GM18858 (cell line): ENCODE measurements around the gene ROS1.
"Not testable (repeated sequence)": the region's sequence is repeated elsewhere in the genome, so short reads cannot be mapped to it uniquely, and the experiment has no call there.

Source experiments
- ATAC-seq: cut with Tn5 transposase; IDR thresholded peaks from one replicate; pipeline ENCODE4 v1.9.1; 2021; ENCODE audit not compliant: unreplicated experiment

ROS1 gene

DNA sequence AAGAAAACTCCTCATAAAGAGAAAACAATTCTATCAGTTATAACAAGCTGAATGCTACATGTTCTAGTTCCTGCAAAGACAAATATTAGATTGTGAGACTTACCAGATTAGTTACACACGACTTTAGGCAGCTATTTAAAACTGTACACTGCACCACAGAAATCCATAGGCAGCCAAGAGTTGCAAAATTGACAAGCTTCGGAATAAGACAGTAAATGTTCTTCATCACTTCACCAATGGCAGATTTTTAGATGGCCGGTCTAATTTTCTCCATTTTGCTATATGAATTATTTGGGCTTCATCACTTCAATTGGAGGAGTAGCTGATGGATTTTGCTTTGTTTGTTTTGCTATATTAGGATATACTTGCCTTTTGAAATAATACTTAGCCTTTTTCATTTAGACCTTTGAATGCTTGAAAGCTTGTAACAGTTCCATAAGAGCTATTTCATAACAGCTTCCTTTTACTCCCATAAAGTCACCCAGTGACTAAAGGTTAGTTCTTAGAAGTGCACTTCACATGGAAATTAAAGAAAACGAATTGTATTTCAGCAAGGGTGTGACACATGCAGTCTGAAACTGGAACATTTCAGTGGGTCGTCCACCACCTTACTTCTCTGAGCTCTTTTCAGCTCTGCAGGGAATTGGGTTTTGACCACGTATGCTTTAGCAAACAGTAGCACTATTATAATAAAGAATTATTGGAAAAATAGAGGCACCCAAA, at the start of gene ROS1:
Gene ROS1 (minus strand): TSS at position 512 of the 723 bp plus-strand sequence. CDS start 286 bp downstream, at position 226.
- ATAC-seq, result no peak

DNA sequence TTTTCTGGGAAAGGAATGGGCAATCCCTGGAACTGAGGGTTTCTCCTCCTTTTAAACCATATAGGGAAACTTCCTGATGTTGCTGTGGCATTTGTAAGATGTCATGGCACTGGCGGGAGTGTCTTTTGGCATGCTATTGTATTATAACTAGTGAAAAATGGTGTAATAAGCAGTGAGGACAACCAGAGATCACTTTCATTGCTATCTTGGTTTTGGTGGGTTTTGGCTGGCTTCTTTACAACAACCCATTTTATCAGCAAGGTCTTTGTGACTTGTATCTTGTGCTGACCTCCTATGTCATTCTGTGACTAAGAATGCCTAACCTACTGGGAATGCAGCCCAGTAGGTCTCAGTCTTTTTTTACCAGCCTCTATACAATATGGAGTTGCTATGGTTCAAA, 47.7 kb upstream of the ROS1 start:
- ATAC-seq, result no peak

DNA sequence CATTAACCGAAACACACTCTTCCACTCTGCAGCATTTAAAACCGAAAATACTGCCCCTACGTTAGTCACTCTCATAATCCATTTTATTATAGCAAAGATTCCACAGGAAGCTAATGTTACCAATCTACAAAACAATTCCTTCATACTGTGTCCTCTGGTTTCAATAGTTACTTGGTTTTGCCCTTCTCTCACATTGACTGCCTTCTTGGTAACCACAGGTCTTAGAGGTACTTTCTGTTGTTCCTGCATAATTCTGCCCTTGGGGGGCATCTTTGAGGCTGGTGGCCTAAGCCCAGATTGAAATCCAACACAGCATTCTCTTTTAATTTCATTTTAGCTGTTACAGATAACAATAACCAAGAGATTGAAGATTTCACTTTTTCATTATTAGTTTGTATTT, 46.9 kb upstream of the ROS1 start:
- ATAC-seq, result no peak

DNA sequence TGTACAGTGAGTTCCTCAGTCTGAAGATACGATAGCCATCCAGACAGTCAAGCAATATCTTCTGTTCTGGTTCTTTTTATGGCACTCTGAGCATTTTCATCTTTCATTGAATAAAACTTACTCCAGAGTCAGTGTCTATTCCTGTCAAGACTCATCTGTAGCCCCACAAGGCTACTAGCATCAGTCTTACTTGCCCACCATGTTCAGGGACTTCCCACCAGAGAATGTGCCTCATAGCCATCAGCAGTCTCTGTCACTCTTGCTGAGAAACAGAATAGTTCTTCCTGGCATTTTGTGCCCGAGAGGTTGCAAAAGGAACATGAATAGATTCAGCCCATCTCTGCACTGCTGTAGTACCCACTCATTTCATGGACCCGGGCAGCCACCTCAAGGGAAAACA, 44.0 kb upstream of the ROS1 start:
- no peak for ATAC-seq

DNA sequence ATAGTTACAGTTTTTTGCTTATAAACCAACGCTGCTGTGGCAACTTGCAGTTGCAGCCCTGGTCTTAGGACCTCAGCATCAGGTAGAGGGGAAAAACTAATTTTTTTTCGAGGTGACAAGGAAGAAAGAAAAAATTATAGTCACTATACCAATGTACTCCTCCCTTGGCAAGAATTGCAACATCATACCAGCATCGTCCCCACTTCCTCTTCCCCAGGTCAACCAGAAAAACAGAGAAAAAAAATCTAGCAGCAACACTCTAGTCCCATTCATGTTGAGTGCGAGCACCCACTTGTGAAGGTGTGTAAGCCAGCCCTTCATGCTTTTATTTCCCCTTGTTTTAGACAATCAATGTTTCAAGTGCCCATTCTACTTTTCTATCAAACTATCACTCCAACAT, 43.6 kb upstream of the ROS1 start:
- ATAC-seq, result no peak

DNA sequence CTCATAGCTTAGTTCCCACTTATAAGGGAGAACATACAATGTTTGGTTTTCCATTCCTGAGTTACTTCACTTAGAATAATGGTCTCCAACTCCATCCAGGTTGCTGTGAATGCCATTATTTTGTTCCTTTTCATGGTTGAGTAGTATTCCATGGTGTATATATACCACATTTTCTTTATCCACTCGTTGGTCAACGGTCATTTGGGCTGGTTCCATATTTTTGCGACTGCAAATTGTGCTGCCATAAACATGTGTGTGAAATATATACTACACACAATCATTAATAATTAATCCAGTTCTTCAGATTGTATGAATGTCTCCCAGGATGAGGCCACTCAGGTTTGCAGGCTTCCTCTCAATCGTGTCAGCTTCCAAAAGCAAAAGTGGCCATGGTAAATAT, 42.8 kb upstream of the ROS1 start:
- ATAC-seq, result not testable (repeated sequence)

DNA sequence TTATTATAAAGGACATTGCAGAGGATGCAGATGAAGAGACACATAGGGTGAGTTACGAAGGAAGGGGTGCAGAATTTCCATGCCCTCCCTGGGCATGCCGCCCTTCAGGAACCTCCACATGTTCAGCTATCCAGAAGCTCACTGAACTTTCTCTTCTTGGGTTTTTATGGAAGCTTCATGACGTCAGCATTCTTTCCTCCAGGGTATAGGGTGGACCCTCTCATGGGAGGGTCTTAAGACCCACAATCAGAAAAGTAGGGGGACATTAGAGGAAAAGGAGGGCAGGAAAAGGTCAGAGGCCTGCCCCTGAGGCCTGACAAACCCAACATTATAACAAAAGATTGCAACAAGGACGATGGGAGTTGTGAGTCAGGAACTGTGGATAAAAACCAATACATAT, 42.1 kb upstream of the ROS1 start:
- ATAC-seq, result no peak

DNA sequence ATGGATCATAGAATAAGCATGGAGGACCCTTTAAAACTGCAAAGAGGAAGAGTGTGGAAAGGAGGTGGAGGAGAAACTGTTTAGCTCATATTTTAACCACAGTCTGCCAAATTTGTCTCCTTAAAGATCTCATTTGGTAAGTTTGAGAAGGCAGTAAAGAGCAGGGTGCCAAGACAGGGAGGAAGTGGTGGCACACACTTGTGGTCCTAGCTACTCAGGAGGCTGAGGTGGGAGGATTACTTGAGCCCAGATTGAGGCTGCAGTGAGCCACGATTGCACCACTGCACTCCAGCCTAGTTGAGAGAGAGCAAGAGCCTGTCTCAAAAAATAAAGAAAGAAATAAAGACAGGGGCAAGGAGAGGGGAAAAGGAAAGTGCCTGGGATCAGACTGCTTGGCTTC, 39.9 kb upstream of the ROS1 start:
- no peak for ATAC-seq

DNA sequence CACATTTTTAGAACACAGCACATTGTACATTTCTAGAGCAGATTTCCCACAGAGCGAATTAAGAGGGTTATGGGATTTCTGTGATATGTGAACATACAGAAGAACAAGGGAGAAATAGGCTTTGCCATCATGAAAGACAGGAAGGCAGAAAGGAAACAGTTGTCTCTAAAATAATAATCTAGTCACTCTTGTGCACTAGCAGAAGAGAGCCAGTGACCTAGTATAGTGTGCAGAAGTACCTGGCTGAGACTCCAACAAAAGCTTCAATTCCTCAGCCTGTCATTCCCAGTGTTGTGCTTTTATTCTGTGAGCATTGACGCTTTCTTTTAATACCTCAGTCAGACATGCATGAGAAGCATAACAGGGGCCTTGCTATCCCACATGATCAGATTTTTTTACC, 39.0 kb upstream of the ROS1 start:
- ATAC-seq, result no peak

DNA sequence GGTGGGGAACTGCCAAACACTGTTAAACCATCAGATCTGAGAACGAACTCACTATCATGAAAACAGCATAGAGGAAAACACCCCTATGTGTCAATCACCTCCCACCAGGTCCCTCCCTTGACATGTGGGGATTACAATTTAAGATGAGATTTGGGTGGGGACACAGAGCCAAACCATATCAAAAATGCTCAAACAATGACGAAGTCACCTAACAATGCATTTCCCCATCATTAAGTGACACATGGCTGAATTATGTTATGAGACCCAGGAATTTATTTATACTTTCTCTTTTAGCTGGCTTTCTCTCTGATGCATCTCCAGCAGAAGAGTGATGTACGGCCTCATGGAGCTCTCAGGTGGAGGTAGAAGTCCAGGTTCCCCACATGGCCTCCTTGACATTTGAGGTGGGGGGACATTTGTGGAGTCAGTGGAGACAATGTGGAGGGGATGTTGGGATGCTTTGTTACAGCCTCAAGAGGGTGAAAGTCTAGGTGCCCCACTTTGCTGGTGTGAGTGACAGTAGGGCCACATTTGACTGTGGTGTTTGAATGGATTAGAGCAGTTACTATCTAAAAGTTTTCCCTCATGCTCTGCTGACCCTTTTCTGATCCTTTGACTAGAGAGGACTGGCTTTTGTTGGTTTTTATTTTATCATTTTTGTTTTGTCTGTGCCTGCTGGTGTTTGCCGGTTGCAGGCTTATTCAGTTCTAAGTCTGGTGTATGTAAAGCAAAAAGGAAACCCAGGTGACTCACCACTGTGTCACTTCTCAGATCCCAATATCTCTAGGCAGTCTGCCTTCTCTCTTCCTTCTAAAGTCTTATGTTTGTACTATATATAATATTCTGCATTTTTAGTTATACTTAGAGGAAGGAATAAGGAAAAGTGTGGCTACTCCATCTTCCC, 38.3 kb upstream of the ROS1 start:
- peak; percentile 63 for ATAC-seq

DNA sequence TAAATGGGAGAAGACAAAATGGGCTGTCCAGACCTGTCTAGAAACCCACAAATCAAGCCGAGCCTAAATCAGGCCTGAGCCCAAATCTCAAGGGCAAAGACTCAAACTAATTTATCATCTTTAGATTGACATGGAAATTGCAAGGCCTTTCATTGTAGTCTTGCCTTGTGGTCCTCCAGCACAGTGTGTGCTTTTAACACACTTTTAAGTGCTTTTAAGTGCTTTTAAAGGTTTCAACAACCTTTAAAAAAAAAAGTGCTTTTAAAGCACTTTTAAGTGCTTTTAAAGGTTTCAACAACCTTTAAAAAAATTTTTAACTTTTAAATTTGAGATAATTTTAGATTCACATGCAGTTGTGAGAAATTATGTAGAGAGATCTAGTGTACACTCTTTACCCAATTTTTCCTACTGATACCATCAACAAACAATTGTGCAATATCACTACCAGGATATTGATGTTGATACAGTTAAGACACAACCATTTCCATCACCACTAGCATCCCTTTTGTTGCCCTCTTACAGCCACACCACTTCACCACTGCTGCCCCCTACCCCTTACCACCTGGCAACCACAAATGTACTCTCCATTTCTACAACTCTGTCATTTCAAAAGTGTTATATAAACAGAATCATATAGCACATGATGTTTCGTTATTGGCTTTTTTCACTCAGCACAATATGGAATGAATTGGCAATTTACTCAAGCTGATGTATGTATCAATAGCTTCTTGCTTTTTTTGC, 33.6 kb upstream of the ROS1 start:
- ATAC-seq, result no peak

DNA sequence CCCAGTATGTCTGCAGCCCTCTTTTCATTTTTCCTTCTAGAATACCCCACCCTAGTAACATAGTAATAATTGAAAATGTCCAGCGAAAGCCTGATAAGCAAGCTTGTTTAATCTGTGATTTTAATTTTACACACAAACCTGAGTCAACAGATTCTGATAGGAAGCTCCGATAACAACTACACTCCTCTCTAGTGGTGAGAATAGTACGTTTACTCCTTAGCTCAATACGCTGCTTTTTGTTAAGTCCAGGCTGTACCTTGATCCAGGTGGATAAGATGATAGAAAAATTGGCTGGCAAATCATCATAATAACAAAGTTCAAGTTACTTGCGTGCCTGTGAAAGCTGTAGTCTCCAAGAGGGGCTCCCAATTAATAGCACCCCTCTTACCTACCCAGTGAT, 31.3 kb upstream of the ROS1 start:
- no peak for ATAC-seq

DNA sequence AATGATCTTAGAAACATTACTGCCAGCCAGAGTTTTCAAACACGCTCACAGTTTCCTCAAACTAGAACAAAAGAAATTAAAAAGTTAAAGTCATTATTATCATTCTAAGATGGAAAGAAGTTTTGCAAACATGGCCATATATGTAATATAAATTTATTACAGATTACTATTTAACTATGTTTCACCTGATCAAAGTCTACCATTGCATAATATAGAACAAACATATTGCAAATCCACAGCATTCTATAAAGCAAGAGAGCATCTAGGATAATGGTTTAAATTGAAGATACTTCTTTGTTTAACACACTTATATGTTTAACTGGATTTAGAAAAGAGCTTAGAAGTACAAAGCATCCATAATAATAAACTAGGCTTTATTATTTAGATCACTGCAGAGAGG, 30.5 kb upstream of the ROS1 start:
- ATAC-seq, result no peak

DNA sequence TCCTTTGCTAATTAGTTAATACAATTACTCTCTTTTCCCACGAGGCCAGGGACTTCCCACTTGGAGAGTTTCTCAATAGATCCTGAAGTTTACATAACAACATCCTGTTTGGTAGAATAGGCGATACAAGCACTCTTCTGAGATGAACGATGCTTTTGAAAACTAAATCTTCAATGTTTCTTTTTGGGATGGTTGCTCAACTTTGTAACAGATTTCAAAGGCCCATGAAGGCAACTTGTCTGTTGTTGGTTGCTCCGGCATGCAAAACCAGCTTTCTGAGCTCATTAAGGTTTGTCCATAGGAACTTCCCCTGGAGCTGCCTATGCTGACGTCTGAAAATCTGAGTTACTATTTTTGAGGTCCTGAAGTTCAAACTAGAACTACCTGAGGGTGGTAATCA, 25.9 kb upstream of the ROS1 start:
- no peak for ATAC-seq

DNA sequence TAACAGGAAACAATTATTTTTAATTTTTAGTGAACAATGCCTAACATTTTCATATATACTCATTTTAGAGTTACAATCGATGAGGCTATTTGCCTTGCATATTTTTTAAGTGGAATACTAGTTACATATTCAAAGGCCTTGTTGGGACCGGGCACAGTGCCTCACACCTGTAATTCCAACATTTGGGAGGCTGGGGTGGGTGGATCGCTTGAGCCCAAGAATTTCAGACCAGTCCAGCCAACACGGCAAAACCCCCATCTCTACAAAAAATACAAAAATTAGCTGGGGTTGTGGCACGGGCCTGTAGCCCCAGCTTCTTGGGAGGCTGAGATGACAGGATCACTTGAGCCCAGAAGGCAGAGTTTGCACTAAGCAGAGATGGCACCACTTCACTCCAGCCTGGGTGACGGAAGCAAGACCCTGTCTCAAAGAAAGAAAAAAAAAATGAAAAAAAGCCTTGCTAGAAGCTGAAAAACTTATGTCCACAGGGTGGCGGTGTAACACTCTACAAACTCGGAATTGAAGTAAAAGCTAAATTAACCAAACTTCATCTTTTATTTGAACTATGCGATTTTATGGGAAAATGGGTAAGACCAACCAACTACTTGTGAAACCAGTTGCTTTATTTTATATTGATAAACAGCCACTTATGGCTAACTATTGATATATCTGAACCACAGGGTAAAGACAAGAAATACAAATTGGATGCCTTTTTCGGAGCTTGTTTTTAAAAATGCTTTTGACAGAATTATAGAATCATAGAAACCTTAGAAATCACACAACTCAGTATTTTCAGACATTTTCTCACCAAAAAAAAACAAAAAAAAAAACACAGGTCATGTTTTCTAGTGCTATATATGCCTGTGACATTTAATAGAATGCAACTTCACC, 24.1 kb upstream of the ROS1 start:
- ATAC-seq, result no peak

DNA sequence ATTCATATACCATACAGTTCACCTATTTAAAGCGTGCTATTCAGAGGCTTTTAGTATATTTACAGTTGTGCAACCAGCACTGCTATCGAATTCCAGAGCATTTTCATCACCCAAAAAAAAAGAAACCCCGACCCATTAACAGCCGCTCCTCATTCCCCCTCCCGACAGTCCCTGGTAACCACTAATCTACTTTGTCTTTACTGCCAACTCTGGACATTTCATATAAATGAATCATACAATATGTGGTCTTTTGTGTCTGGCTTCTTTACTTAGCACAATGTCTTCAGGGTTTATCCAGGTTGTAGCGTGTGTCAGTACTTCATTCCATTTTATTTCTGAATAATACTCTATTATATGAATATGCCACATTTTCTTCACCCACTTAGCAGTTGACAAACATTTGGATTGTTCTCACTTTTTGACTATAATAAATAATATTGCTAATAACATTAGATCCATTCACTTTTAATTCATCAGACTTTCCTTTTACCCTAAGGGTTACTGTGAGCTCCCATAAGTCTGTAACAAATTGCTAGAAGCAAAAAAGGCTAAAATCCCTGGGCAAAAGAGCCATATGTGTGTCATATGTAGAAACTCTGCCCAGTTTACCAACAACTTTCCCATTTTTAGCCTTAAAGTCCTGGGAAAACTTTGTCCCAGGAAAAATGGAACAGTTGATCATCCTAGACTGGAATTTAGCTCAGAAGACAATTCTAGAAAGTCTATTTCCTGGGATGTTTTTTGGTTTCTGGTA, 23.2 kb upstream of the ROS1 start:
- ATAC-seq, result no peak

DNA sequence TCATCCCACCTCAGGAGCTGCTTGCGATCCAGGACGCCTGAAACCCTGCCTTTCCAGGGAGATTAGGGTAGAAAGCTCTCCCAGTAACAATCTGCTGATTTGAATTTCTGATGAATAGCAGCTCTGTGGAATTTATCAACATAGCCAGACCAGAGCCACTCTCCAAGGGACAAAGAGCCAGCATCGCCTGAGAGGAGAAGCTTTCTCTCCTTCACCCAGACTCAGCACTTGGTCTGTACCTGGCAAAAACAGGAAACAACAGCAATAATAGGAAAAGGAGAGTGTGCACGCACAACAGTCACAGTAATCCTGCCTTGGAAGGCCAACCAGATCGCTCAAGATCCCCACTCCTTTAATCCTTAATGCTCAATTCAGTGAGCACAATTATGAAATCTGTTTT, 22.3 kb upstream of the ROS1 start:
- ATAC-seq, result no peak

DNA sequence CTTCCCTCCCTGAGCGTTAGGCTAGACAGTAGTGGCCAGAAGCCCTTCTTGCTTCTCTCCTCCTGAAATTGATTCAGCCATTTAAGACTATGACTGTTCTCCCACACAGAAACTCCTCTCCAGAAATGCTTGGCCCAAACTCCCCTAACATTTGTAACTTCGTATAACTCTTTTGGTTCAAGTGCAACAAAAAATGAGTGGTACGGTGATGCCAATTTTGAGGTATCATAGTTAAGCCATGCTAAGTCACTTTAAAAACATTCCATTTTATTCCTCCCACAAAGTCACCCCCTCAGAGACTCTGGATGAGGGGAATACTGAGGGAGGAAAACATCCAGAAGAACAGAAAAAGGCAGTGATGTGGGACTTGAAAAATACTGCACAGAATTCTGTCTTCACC, 21.1 kb upstream of the ROS1 start:
- no peak for ATAC-seq

DNA sequence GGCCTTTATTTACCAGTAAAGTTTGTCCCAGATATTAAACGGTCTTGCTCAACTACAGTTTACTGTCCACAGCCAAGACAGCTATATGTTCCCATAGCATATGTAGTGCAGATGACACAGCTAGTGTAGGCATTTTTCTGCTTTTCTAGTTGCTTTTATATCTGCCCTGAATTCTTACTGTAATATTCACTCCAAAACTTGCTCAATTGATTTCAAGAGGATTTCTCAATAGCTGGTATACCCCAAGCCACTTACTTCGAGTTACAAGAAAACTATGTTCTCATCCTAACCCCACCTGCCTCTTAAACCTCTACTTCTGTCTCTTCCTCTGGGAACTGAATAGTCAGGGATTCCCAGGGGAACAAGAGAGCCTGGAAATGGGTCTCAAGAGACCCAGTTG, 18.9 kb upstream of the ROS1 start:
- ATAC-seq, result no peak

DNA sequence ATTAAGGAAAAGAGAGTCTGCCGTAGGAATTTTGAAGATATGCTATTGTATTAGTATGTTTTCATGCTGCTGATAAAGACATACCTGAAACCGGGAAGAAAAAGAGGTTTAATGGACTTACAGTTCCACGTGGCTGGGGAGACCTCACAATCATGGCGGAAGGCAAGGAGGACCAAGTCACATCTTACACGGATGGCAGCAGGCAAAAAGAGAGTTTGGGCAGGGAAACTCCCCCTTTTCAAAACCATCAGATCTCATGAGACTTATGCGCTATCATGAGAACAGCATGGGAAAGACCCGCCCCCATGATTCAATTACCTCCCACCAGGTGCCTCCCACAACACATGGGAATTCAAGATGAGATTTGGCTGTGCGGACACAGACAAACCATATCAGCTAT, 16.6 kb upstream of the ROS1 start:
- ATAC-seq, result not testable (repeated sequence)
